GM18861 (cell line): ENCODE results near the gene THSD1.
"Not testable (repeated sequence)": the region's sequence is repeated elsewhere in the genome, so short reads cannot be mapped to it uniquely, and the experiment has no call there.

Experiments used
- ATAC-seq: cut with Tn5 transposase; IDR thresholded peaks from one replicate; pipeline ENCODE4 v1.9.1; 2021; ENCODE audit not compliant: unreplicated experiment

The THSD1 gene

GRCh38 chr13:52408071-52408658 lies 2.2 kb upstream of the THSD1 start:
- not testable (repeated sequence) for ATAC-seq

- not testable (repeated sequence) for ATAC-seq
Observed at GRCh38 chr13:52407436-52407835, 1.5 kb upstream of the THSD1 start.

- ATAC-seq: no peak
Observed at GRCh38 chr13:52406629-52407028, 657 bp upstream of the THSD1 start.

- no peak for ATAC-seq
Observed at GRCh38 chr13:52405369-52405766, 604 bp downstream of the THSD1 start.

GRCh38 chr13:52399708-52400107 lies 6.3 kb downstream of the THSD1 start:
- ATAC-seq: no peak

- ATAC-seq: no peak
Observed at GRCh38 chr13:52399046-52399445, 6.9 kb downstream of the THSD1 start.

- ATAC-seq: no peak
Observed at GRCh38 chr13:52395704-52396103, 10.3 kb downstream of the THSD1 start.

- ATAC-seq: no peak
Observed at GRCh38 chr13:52394586-52394985, 11.4 kb downstream of the THSD1 start.

GRCh38 chr13:52393572-52394357 lies 12.2 kb downstream of the THSD1 start:
- ATAC-seq: no peak

GRCh38 chr13:52387721-52388120 lies 18.3 kb downstream of the THSD1 start:
- ATAC-seq: no peak

GRCh38 chr13:52385870-52386269 lies 20.1 kb downstream of the THSD1 start:
- ATAC-seq: no peak

GRCh38 chr13:52383366-52383765 lies 22.6 kb downstream of the THSD1 start:
- no peak for ATAC-seq

- ATAC-seq: no peak
Observed at GRCh38 chr13:52378312-52378711, 27.7 kb downstream of the THSD1 start.

- no peak for ATAC-seq
Observed at GRCh38 chr13:52377898-52378297, 28.1 kb downstream of the THSD1 start.

GRCh38 chr13:52374873-52375411 lies 31.0 kb downstream of the THSD1 start:
- ATAC-seq: no peak

- ATAC-seq: no peak
Observed at GRCh38 chr13:52374389-52374788, 31.6 kb downstream of the THSD1 start.

GRCh38 chr13:52373277-52373676 lies 32.7 kb downstream of the THSD1 start:
- not testable (repeated sequence) for ATAC-seq

GRCh38 chr13:52371736-52372247 lies 34.2 kb downstream of the THSD1 start:
- ATAC-seq: no peak

- no peak for ATAC-seq
Observed at GRCh38 chr13:52366291-52366690, 39.7 kb downstream of the THSD1 start.

- not testable (repeated sequence) for ATAC-seq
Observed at GRCh38 chr13:52362169-52362887, 43.6 kb downstream of the THSD1 start.

- ATAC-seq: no peak
Observed at GRCh38 chr13:52361225-52361624, 44.7 kb downstream of the THSD1 start.
